Transverse colon (tissue), 4 donors: Measurements from ENCODE around the gene ILKAP. TPM values are rescaled to one million over a fixed set of nuclear protein-coding genes. Genes with fewer than 3 reads are reported as not detected.

Source experiments
- DNase-seq: peaks from one replicate; pipeline ENCODE4 v3.0.0-alpha.2; 2019
- H3K27ac ChIP-seq, 4 donors: fragments of 200-600 bp; sonication (generic); 2 replicates each; pipeline ENCODE4 v1.5.1; 2016 to 2018; ENCODE audit warnings: inconsistent platforms in 4 of 4
- H3K27me3 ChIP-seq: fragments of 200-600 bp; sonication (generic); 2 replicates; pipeline ENCODE4 v1.5.1; 2017; ENCODE audit warnings: inconsistent platforms
- H3K36me3 ChIP-seq, 4 donors: fragments of 200-600 bp; sonication (generic); 2 replicates each; pipeline ENCODE4 v1.5.1; 2017 to 2019; ENCODE audit warnings: inconsistent platforms in 4 of 4
- H3K4me1 ChIP-seq, 4 donors: fragments of 200-600 bp; sonication (generic); 2 replicates each; pipeline ENCODE4 v1.5.1; 2017 to 2020; ENCODE audit warnings: inconsistent platforms in 4 of 4
- H3K4me3 ChIP-seq, 4 donors: fragments of 200-600 bp; sonication (generic); 1 replicate in 1 of 4; 2 replicates in 3 of 4; pipeline versions ENCODE4 v1.5.1 to v1.6.1; 2017 to 2019; ENCODE audit warnings: inconsistent platforms in 4 of 4
- H3K9me3 ChIP-seq, 2 donors: fragments of 200-600 bp; sonication (generic); 2 replicates each; pipeline ENCODE4 v1.5.1; 2017 to 2019; ENCODE audit warnings: inconsistent platforms in 2 of 2
- CTCF ChIP-seq, 5 experiments: fragments of 200-600 bp in 3 of 5; fragments of 450-650 bp in 2 of 5; sonication (generic) in 3 of 5; IDR thresholded peaks; 1 replicate in 2 of 5; 2 replicates in 3 of 5; pipeline ENCODE4 v1.5.1; 2016 to 2017; ENCODE audit warnings: antibody characterized with exemption in 5 of 5, inconsistent platforms in 3 of 5, mild to moderate bottlenecking in 2 of 5, moderate library complexity in 1 of 5
- EP300 ChIP-seq: sonication (generic); formaldehyde crosslinking; IDR thresholded peaks from one replicate; pipeline ENCODE4 v1.6.1; 2017; ENCODE audit warnings: antibody characterized with exemption, low read depth
- POLR2A ChIP-seq: fragments of 450-650 bp; IDR thresholded peaks from one replicate; pipeline ENCODE4 v1.6.1; 2016; ENCODE audit warnings: antibody characterized with exemption, mild to moderate bottlenecking, moderate library complexity
- POLR2AphosphoS5 ChIP-seq, 3 donors: sonication (generic); formaldehyde crosslinking; IDR thresholded peaks; one replicate each; pipeline ENCODE4 v1.6.1; 2016; ENCODE audit warnings: antibody characterized with exemption in 3 of 3
- WGBS, 2 donors: methylation state at CpG; one replicate each; pipeline ENCODE4 v1.1.5; 2018; ENCODE audit warnings: low coverage in 1 of 2; 5-methylcytosine and 5-hydroxymethylcytosine counted together
- in situ Hi-C, 4 donors: fragments of 200-750 bp; cut with MboI; loops; one replicate each; pipeline versions ENCODE4 v1.15.0 to v1.15.1; 2017; ENCODE audit warnings: low sequenced_read_pairs in 3 of 4, low pct_ligation_motif_present in 1 of 4, low pct_unique_long_range_greater_than_20kb in 1 of 4
- intact Hi-C: fragments of 100-400 bp; cut with DNase I; formaldehyde crosslinking; loops from one replicate; pipeline ENCODE4 v1.15.1; 2023; ENCODE audit warnings: low total_unique reads
- total RNA-seq, 4 donors: library from RNA; depleted of rRNA; stranded (reverse); fragments of >200 nt; gene quantifications; one replicate each; pipeline ENCODE4 v1.1.0, GENCODE V29; 2016

ILKAP gene
- total RNA-seq, 4 donors from 2014 or later: 16.3 to 40.0 (median 32.1) TPM

GRCh38 chr2:238163481-238164198 lies 39.9 kb downstream of the ILKAP start:
- H3K4me1 ChIP-seq: peaks cover 4 to 19% (median 12%) of the 10 kb centered on the region in 4 donors
- TF ChIP-seq POLR2AphosphoS5 (IDR thresholded peaks at IDR 0.05): no peak
- TF ChIP-seq EP300: no peak
- TF ChIP-seq CTCF (IDR thresholded peaks at IDR 0.05): no peak
- no peak for TF ChIP-seq POLR2A
- H3K27me3 ChIP-seq: peaks cover 52% of the 10 kb centered on the region
- no peaks in the 10 kb centered on the region for H3K9me3 ChIP-seq
- H3K27ac ChIP-seq: no peak overlapping the region
- H3K4me3 ChIP-seq: no peak overlapping the region
- H3K36me3 ChIP-seq: no peaks in the 10 kb centered on the region
- intact Hi-C loops (no loop called here), in situ Hi-C loops (no loop called here)
- no peak for DNase-seq
- WGBS, 2 donors: 7 to 52% methylated on average over 4 to 37 of the region's 95 CpGs

- no peak overlapping the region for H3K4me3 ChIP-seq
- H3K27me3 ChIP-seq: peaks cover 59% of the 10 kb centered on the region
- intact Hi-C loops: loop anchor here (1.0 kb wide), 1 partner anchor 99 kb away; no protein-coding TSS in a partner anchor
- 40% methylated on average over 1 to 8 of the region's 15 CpGs for WGBS, 2 donors
- TF ChIP-seq CTCF (IDR thresholded peaks at IDR 0.05) (no peak), POLR2A (no peak), POLR2AphosphoS5 (IDR thresholded peaks at IDR 0.05) (no peak), EP300 (no peak)
- DNase-seq: no peak
- no peak overlapping the region for H3K27ac ChIP-seq
- H3K4me1 ChIP-seq: peaks cover 11 to 26% (median 19%) of the 10 kb centered on the region in 4 donors
- no peaks in the 10 kb centered on the region for H3K9me3 ChIP-seq
- in situ Hi-C loops: no loop called here
- no peaks in the 10 kb centered on the region for H3K36me3 ChIP-seq
Measured at GRCh38 chr2:238162846-238163441, 40.6 kb downstream of the ILKAP start.

- 76% methylated on average over 13 of the region's 14 CpGs; no CpG with 5 or more reads in 1 of the 2 donors for WGBS, 2 donors
- DNase-seq: no peak
- no peak for TF ChIP-seq EP300
- no peak for TF ChIP-seq POLR2A
- no peak for TF ChIP-seq POLR2AphosphoS5 (IDR thresholded peaks at IDR 0.05)
- TF ChIP-seq CTCF (IDR thresholded peaks at IDR 0.05): no peak
- intact Hi-C loops: loop anchor here (1.0 kb wide), 1 partner anchor 100 kb away; no protein-coding TSS in a partner anchor
- Histone ChIP-seq H3K9me3 (no peaks in the 10 kb centered on the region), H3K27me3 (peaks cover 61% of the 10 kb centered on the region), H3K4me3 (no peak overlapping the region), H3K36me3 (no peaks in the 10 kb centered on the region), H3K27ac (no peak overlapping the region), H3K4me1 (peaks cover 12 to 26% (median 20%) of the 10 kb centered on the region in 4 donors)
- in situ Hi-C loops: no loop called here
Measured at GRCh38 chr2:238162251-238162845, 41.1 kb downstream of the ILKAP start.

- Histone ChIP-seq H3K36me3 (no peaks in the 10 kb centered on the region), H3K4me3 (no peak overlapping the region), H3K27me3 (peaks cover 61% of the 10 kb centered on the region), H3K9me3 (no peaks in the 10 kb centered on the region), H3K4me1 (peaks cover 12 to 26% (median 20%) of the 10 kb centered on the region in 4 donors), H3K27ac (no peak overlapping the region)
- in situ Hi-C loops: no loop called here
- intact Hi-C loops: loop anchor here (1.0 kb wide), 1 partner anchor 101 kb away; no protein-coding TSS in a partner anchor
- no peak for TF ChIP-seq CTCF (IDR thresholded peaks at IDR 0.05)
- TF ChIP-seq EP300: no peak
- TF ChIP-seq POLR2AphosphoS5 (IDR thresholded peaks at IDR 0.05): no peak
- TF ChIP-seq POLR2A: no peak
- DNase-seq: no peak
- WGBS, 2 donors: 86% methylated on average over 21 of the region's 21 CpGs; no CpG with 5 or more reads in 1 of the 2 donors
Measured at GRCh38 chr2:238161291-238162051, 42.0 kb downstream of the ILKAP start.
